ENCODE results near the gene RMND1.

The RMND1 gene

DNA sequence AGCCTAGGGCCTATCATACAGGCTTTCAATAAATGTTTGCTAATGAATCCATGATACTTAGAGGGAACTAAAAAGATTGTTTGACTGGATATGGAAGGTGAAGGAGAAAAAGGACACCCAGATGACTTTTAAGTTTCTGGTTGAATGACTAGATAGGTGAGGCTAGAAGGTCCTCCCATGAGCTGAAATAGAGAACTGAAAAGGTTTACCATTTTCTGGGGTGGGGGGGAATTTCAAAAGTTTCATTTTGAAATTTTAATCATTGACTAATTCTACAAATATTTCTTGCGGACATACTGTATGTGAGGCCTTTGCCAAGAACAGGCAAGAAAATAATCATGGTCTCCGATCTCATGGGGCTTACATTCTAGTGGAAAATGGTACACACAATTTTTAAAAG, 42.7 kb downstream of the RMND1 start:
- TF ChIP-seq, protein P1, sequence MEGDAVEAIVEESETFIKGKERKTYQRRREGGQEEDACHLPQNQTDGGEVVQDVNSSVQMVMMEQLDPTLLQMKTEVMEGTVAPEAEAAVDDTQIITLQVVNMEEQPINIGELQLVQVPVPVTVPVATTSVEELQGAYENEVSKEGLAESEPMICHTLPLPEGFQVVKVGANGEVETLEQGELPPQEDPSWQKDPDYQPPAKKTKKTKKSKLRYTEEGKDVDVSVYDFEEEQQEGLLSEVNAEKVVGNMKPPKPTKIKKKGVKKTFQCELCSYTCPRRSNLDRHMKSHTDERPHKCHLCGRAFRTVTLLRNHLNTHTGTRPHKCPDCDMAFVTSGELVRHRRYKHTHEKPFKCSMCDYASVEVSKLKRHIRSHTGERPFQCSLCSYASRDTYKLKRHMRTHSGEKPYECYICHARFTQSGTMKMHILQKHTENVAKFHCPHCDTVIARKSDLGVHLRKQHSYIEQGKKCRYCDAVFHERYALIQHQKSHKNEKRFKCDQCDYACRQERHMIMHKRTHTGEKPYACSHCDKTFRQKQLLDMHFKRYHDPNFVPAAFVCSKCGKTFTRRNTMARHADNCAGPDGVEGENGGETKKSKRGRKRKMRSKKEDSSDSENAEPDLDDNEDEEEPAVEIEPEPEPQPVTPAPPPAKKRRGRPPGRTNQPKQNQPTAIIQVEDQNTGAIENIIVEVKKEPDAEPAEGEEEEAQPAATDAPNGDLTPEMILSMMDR (IDR thresholded peaks at IDR 0.05; ENCODE audit: control insufficient read depth, extremely low read depth, insufficient read depth), result no peak
- no peak overlapping the region for H3K4me3 ChIP-seq (ENCODE audit: low read depth, low read length)
- DNase-seq (ENCODE audit: low read depth), result no peak

- TF ChIP-seq, protein P1 (IDR thresholded peaks at IDR 0.05; ENCODE audit: control insufficient read depth, extremely low read depth, insufficient read depth), result no peak
- no peak for DNase-seq (ENCODE audit: low read depth)
- H3K4me3 ChIP-seq (ENCODE audit: low read depth, low read length), result no peak overlapping the region
Measured at GRCh38 chr6:151408858-151409257, 43.1 kb downstream of the RMND1 start.

GRCh38 chr6:151403919-151404308, 48.0 kb downstream of the RMND1 start:
- TF ChIP-seq, protein P1 (IDR thresholded peaks at IDR 0.05; ENCODE audit: control insufficient read depth, extremely low read depth, insufficient read depth), result no peak
- H3K4me3 ChIP-seq (ENCODE audit: low read depth, low read length), result no peak overlapping the region
- DNase-seq (ENCODE audit: low read depth), result no peak

DNA sequence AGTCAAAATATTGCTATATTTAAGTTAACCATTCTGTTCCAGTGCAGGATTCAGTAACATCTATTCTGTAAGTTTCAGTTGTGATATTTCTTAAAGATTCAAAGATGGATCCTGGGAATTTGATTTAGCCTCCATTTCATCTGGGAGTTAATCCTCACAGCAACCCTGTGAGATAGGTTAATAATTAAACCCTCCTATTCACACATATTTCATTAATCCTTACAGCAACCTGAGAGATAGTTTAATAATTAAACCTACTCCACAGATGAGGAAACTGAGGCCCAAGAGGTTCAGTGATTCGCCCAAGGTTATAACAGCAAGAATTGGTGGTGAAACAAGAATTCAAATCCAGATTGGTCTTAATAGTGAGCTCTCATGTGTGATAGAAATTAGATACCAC, 49.7 kb downstream of the RMND1 start:
- TF ChIP-seq, protein P1 (IDR thresholded peaks at IDR 0.05; ENCODE audit: control insufficient read depth, extremely low read depth, insufficient read depth), result no peak
- no peak for DNase-seq (ENCODE audit: low read depth)
- no peak overlapping the region for H3K4me3 ChIP-seq (ENCODE audit: low read depth, low read length)

- DNase-seq (ENCODE audit: low read depth), result no peak
- TF ChIP-seq, protein P1 (IDR thresholded peaks at IDR 0.05; ENCODE audit: control insufficient read depth, extremely low read depth, insufficient read depth), result no peak
- H3K4me3 ChIP-seq (ENCODE audit: low read depth, low read length), result no peak overlapping the region
Measured at GRCh38 chr6:151400473-151400872, 51.5 kb downstream of the RMND1 start.

- TF ChIP-seq, protein P1 (IDR thresholded peaks at IDR 0.05; ENCODE audit: control insufficient read depth, extremely low read depth, insufficient read depth), result no peak
- DNase-seq (ENCODE audit: low read depth), result peak; percentile 40
Measured at GRCh38 chr6:151399679-151400078, 52.2 kb downstream of the RMND1 start.

DNA sequence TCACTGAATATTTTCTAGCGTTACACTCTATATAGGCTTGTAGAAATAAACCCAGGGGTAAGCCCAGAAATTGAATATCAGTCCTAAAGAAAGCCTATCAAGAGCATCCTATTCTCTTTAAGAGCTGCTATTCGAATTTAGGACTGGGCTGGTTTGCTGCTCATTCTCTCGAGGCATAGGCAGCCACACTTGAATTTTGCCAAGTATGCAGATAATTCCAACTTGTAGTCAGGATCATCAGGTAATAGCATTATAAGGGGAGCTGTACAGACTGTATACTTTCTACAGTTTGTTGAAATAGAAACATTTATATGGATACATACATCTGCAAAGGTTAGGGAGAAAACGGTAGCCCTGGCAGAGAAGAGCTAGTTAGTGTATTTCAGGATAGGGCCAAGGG, 58.5 kb downstream of the RMND1 start:
- H3K4me3 ChIP-seq (ENCODE audit: low read depth, low read length), result no peak overlapping the region
- DNase-seq (ENCODE audit: low read depth), result no peak
- TF ChIP-seq, protein P1 (IDR thresholded peaks at IDR 0.05; ENCODE audit: control insufficient read depth, extremely low read depth, insufficient read depth), result no peak

More at GRCh38 chr6:151399679-151400078, 52.2 kb downstream of the RMND1 start:
- H3K4me3 ChIP-seq (ENCODE audit: low read depth, low read length), result no peak overlapping the region
